ENCODE data around the gene LAGE3.

DNA sequence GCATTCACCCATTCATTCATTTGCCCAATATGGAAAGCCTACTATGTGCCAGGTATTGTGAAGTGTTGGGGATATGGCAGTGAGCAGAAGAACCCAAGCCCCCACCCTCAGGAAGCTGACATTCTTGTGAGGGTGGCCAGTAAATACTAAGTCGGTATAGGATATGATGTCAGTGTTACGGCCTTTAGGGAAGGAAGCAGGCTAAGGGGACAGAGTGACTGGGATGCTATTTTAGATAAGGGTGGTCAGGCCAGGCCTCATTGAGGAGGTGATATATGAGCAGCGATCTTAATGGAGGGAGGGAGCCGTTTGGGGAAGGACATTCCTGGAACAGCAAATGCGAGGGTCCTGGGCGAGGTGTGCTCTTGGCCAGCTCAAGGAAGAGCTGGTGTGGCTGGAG is 48.6 kb downstream of the LAGE3 start:
- TF ChIP-seq, protein P1, sequence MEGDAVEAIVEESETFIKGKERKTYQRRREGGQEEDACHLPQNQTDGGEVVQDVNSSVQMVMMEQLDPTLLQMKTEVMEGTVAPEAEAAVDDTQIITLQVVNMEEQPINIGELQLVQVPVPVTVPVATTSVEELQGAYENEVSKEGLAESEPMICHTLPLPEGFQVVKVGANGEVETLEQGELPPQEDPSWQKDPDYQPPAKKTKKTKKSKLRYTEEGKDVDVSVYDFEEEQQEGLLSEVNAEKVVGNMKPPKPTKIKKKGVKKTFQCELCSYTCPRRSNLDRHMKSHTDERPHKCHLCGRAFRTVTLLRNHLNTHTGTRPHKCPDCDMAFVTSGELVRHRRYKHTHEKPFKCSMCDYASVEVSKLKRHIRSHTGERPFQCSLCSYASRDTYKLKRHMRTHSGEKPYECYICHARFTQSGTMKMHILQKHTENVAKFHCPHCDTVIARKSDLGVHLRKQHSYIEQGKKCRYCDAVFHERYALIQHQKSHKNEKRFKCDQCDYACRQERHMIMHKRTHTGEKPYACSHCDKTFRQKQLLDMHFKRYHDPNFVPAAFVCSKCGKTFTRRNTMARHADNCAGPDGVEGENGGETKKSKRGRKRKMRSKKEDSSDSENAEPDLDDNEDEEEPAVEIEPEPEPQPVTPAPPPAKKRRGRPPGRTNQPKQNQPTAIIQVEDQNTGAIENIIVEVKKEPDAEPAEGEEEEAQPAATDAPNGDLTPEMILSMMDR (IDR thresholded peaks at IDR 0.05), result no peak
- TF ChIP-seq POLR2AphosphoS5 (IDR thresholded peaks at IDR 0.05; ENCODE audit: insufficient read depth in 1 of 2, low read depth in 1 of 2), result no peak
